Mammary epithelial cell (primary cell): Measurements from ENCODE around the gene KRTDAP.

Experiments used
- CTCF ChIP-seq, 2 donors: IDR thresholded peaks in 1 of 2; conservative IDR thresholded peaks in 1 of 2; 2 replicates each; pipeline ENCODE4 v1.5.1; 2011 to 2012; ENCODE audit warnings: inconsistent platforms in 2 of 2, low read length in 2 of 2, mild to moderate bottlenecking in 2 of 2, control low read depth in 1 of 2, low read depth in 1 of 2; ENCODE audit not compliant: insufficient read depth in 1 of 2; ENCODE audit errors: extremely low read depth in 1 of 2
- EZH2 ChIP-seq: IDR thresholded peaks from 2 replicates; pipeline ENCODE4 v1.6.1; 2012; ENCODE audit warnings: low read length, inconsistent platforms, borderline replicate concordance

DNA sequence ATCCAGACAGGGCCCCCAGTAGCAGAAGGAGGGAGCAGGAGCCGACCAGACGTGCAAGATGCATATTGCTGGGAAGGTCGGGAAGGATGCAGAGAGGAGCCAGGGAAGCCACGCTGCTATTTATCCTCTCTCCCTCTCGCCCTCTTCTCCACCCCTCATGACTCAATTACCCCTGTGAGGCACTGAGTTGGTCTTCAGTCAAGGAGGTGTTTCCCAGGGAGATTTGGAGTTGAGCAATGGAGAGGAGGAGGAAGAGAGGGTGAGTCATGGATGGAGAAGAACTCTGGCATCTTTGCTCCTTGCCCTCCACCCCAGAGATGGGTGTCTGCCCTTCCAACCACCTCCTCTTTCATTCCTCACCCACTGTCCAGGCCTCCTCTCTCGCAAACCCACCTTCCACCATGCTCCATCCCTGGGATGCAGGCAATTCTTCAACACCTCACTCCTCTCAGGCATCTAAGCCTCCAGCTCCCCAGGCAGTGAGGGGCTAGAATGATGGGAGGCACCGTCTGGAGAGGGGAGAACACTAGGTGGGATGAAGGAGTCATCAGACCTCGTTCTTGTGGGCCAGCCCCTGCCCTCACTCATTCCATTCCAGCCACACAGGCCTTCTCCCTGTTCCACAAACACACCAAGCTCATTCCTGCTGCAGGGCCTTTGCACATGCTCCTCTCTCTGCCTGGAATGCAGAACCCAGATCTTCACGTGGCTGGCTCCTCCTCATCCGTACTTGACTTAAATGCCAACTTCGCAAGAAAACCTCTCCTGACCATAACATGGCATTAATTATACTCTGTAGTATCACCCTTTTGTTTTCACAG, 38.2 kb upstream of the KRTDAP start, which contains the start of gene SBSN:
- TF ChIP-seq CTCF (conservative IDR thresholded peaks at IDR 0.05 in 1 of 2, IDR thresholded peaks at IDR 0.05 in 1 of 2; ENCODE audit: extremely low read depth in 1 of 2, insufficient read depth in 1 of 2, low read depth in 1 of 2, low read length in 2 of 2) (no peak), EZH2 (no peak)
